Endometrial microvascular endothelial cells (primary cell): ENCODE measurements around the gene GTPBP6. TPM values are rescaled to one million over a fixed set of nuclear protein-coding genes. Genes with fewer than 3 reads are reported as not detected.

Experiments
- in situ Hi-C: cut with HindIII; loops from 2 replicates; pipeline ENCODE4 v1.10.0; 2017; ENCODE audit warnings: low sequenced_read_pairs, low pct_unique_long_range_greater_than_20kb; ENCODE audit errors: inconsistent ontology term
- total RNA-seq: library from RNA; depleted of rRNA; stranded (reverse); fragments of >200 nt; gene quantifications from one replicate; pipeline ENCODE4 v1.2.3, GENCODE V29; 2015; ENCODE audit errors: inconsistent ontology term

GTPBP6 gene
- total RNA-seq, 1 donor from 2014 or later, result 68.7 TPM

- in situ Hi-C loops, result no loop called here
Observed at GRCh38 chrX:323721-324628, 5.4 kb upstream of the GTPBP6 start.

DNA sequence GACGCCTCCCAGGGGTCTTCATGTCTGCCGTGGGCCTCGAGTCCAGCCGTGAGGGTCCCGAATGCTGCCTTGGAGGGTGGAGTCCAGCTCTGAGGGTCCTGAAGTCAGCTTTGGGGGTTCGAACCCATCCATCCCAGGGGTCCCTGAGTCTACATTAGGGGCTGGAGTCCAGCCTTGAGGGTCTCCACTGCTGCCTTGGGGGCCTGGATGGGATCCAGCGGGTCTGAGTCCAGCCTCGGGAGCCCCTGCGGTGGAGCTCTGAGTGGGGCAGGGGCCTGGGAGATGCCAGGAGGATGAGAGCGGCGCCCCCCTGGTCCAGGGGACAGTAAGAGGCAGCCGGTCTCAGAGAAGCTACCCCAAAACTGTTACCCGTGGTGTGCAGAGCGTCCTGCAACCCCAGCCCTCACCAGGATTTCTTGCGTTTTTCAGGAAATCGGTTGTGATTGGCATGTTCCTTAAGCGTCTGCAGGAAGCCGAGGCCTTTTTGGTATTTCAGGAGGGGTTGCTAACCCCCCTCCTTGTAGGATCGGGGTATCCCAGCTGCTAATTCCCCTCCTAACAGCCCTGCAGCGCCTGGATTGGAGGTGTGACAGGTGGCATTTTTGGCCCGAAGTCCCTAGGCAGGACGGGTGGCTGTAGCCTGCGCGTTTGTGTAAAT lies 1.7 kb upstream of the GTPBP6 start:
- in situ Hi-C loops, result no loop called here

DNA sequence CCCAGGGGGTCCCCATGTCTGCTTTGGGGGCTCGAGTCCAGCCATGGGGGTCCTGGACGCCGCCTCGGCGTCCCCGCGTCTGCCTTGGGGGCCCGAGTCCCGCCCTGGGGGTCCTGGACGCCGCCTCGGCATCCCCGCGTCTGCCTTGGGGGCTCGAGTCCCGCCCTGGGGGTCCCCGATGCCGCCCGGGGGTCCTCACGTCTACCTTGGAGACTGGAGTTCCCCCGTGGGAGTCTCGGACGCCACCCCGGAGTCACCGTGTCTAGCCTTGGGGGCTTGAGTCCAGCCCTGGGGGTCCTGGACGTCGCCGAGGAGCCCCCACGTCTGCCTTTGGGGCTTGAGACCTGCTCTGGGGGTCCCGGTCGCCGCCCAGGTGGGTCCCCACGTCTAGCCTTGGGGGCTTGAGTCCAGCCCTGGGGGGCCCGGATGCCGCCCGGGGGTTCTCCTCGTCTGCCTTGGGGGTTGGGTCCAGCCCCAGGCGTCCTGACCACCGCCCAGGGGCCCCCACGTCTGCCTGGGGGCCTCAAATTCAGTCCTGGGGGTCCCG lies 1.1 kb upstream of the GTPBP6 start:
- in situ Hi-C loops, result no loop called here

GRCh38 chrX:318068-318738 lies 393 bp downstream of the GTPBP6 start:
- in situ Hi-C loops, result no loop called here

DNA sequence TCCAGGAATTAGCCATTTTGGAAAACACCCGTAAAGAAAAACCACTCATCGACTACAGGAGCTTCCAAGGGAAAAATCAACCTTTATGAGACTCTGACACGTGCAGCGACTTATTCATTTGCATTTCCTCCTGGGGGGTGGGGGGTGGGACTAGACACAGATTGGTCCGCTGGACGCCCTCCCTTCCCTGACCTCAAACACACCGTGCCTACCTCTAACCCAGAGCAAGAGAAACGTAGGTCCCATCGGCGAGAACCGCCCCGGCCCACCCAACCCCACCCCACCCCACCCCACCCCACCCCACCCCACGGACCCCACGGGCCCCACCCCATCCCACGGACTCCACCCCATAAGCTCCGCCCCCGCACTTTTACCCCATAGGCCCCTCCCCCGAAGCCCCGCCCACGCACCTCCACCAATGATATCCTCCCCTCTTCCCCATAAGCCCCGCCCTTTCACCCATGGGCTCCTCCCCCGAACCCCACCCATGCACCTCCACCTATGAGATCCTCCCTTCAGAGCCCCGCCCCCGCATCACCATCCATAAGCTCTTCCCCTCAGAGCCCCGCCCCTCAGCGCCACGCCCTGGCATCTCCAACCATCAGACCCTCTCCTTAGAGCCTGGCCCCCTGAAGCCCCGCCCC lies 1.1 kb downstream of the GTPBP6 start:
- in situ Hi-C loops, result no loop called here

DNA sequence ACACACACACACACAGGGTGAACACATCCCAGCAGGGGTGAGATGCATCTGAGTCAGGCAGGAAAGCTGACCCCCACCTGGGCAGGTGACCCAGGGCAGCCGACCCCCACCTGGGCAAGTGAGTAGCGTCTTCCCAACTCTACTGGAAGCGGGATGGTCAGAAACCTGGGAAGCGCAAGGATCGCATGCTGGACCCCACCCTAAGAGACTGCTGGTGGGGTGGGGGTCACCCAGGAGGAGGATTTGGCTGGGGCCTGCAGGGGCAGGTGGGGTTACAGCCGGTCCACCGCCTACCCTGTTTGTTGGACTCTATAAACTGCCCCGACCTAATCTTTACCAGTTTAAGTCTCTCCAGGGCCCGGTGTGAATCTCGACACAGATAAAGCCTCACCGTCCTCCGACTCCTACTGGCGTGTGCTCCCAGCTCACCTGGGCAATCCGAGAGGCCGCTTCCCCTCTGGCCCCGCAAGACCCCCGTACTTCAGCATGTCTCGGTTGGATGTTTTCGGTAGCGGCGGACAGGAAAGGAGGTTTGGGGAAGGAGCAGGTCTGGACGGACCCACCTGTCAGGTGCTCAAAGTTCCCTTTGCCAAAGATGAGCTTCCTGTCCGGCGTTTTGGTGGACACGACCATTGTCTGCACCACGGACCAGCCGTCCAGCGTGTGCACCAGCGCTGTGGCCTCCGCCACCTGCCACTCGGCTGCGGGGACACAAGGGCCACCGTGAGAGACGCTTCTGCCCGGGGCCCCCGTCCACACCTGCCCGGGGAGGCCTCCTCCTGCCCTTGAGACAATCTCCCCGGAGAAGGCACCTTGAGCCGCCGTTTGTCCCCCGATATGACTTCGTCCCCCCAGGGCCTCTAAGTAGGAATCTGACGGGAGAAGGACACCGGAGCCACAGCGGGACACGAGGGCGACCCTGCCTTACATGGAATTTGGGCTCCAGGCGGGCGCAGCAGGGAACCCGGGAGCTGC lies 2.0 kb downstream of the GTPBP6 start:
- in situ Hi-C loops, result no loop called here

GRCh38 chrX:314781-315595 lies 3.6 kb downstream of the GTPBP6 start:
- in situ Hi-C loops, result no loop called here

DNA sequence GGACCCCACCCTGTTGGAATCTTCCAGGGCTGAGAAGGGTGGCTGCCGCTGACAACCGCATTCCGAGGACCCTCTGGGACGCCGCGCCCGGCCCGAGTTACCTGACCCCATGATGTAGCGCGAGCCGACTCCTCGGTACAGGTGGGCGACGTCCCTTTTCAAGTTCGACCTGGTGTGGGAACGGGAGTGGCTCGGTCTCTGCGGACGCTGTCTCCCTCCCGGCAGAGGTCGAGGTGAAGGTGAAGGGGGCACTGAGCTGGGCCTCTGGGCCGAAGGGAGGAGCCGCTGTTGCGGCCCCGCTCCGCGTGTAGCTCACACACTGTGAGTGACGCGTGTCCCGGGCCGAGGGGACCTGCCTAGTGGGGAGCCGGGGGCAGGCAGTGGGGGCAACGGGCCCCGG lies 4.5 kb downstream of the GTPBP6 start:
- in situ Hi-C loops, result no loop called here

DNA sequence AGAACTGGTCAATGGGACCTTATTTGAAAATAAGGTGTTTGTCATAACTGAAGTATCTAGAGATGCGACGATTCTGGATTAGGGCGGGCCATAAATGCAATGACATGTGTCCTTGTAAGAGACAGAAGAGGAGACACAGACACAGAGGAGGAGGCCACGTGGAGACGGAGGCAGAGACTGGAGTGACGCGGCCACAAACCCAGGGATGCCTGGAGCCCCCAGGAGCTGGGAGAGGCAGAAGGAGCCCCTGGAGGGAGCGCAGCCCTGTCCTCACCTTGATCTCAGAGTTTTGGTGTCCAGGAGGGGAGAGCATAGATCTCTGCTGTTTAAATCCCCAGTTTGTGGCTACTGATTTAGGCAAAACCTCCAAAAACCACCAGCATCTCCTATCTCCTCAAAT lies 5.0 kb downstream of the GTPBP6 start:
- in situ Hi-C loops, result no loop called here

DNA sequence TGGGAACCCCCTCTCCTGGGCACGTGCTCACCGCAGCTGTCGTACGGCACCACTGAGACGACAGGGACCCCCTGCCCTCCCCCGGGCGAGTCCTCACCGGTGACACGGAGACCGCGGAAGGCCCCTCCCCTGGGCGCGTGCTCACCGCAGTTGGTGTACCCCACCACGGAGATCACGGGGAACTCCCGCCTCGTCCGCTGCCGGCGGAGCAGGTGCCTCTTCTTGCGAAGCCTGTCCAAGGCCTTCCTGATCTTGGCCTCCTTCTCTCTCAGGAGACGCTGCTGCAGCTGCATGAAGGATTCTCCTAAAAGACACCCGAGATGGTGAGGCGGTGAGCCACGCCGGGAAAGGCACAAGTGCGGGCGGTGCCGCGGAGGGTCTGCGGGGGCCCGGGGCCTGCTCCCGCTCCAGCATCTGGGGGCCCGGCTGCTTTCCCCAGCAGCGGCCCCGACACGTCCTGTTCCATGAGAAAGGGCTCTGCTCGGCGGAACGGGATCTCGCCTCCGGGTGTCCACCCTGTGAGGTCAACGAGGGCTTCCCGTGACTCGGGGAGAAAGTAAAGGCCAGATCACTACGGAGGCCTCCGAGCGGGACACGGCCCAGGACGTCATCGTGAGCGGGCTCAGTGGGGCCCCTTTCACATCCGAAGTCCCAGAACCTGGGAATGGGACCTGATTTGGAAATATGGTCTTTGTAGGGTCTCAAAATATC lies 5.8 kb downstream of the GTPBP6 start:
- in situ Hi-C loops, result no loop called here

- in situ Hi-C loops, result no loop called here
Observed at GRCh38 chrX:311156-312129, 7.2 kb downstream of the GTPBP6 start.

GRCh38 chrX:310621-311155 lies 7.9 kb downstream of the GTPBP6 start:
- in situ Hi-C loops, result no loop called here

GRCh38 chrX:308821-309520 lies 9.6 kb downstream of the GTPBP6 start:
- in situ Hi-C loops, result no loop called here

DNA sequence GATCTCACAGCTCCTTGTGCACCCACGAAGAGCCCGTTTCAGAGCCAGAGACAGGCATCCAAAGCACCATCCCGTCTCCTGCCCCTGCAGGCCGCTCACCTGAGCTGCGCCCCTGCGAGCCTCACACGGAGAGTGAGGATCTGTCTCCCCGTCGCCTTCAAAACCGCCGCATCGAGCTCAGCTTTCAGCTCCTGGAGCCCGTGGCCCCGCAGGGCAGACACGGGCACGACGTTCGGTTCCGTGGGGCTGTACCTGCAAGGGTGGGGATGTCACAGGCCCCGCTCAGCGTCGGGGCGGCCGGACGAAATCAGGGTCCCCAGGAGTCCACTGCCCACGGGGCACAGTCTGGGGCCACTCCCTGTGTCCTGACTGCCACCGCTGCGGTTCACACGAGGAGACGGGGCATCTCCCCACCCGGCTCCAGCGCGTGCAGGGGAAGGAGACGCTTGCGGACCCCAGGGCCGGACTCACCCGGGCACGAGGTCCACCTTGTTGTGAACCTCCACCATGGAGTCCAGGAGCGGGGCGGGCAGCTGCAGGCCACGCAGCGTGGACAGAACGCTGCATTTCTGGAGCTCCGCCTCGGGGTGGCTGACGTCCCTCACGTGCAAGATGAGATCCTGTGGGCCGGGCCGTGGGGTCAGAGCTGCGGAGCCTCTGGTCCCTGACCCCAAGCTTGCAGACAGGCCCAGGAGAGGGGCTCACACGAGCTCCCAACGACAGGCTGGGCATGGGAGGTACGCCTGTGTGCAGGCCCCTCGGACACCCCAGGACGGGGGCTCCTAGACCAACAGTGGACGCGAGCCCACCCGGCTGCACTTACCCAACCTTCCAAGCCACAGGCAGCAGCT lies 11.1 kb downstream of the GTPBP6 start:
- in situ Hi-C loops, result no loop called here
